ENCODE data around the gene ZRANB3. TPM values are rescaled to one million over a fixed set of nuclear protein-coding genes. Genes with fewer than 3 reads are reported as not detected.

ZRANB3 gene
- total and polyA plus RNA-seq, 10 of the 15 experiments (the other 5 are each of a cell fraction or from before 2014, with no cell fraction given): 5.6 to 11.4 (median 9.9) TPM

- Histone ChIP-seq H4K20me1 (ENCODE audit: control insufficient read depth, insufficient read depth) (no peaks in the 10 kb centered on the region), H3K9ac (ENCODE audit: control insufficient read depth, insufficient read depth, low read length) (no peak overlapping the region), H3K27ac (ENCODE audit: control insufficient read depth, insufficient read depth) (no peak overlapping the region), H3K36me3 (ENCODE audit: control insufficient read depth in 2 of 2, insufficient read depth in 2 of 2, low read length in 1 of 2) (peaks cover 0 to 2% of the 10 kb centered on the region in 2 experiments; a peak in 1 of 4 replicates), H3K79me2 (ENCODE audit: control insufficient read depth, insufficient read depth, low read length) (no peaks in the 10 kb centered on the region), H3K4me2 (ENCODE audit: control insufficient read depth, insufficient read depth) (no peak overlapping the region), H3K4me3 (no peak overlapping the region), H3K9me3 (replicated peaks; ENCODE audit: control insufficient read depth, insufficient read depth, low read length) (no peaks in the 10 kb centered on the region), H3K4me1 (ENCODE audit: control insufficient read depth, insufficient read depth, low read length) (no peaks in the 10 kb centered on the region), H3K27me3 (replicated peaks in 1 of 2; ENCODE audit: control insufficient read depth in 2 of 2, insufficient read depth in 2 of 2, low read length in 1 of 2) (no peaks in the 10 kb centered on the region), H2AFZ (ENCODE audit: control insufficient read depth, low read depth, low read length) (no peak overlapping the region)
- DNase-seq (ENCODE audit: low read depth, low spot score) (no peak), ATAC-seq (no peak), FAIRE-seq (no peak)
- intact Hi-C loops (cut with micrococcal nuclease; ENCODE audit: unreplicated experiment): no loop called here
- no TSS peak for BruUV-seq (replicated peaks)
- SMC1A ChIA-PET (ENCODE audit: uncharacterized antibody, unreplicated experiment): interaction anchor here (1.0 kb wide), 1 partner anchor 238 kb away, joined by 3 read pairs; no protein-coding TSS in a partner anchor
- CTCF ChIA-PET: interaction anchor here (1.1 kb wide), 1 partner anchor 14 kb away, joined by 4 read pairs; no protein-coding TSS in a partner anchor
- 93% methylated on average over 1 of the region's 1 CpG for WGBS (ENCODE audit: insufficient coverage, insufficient replicate concordance, low lambda C conversion rate, missing lambda C conversion rate)
- in situ Hi-C loops (cut with MboI): no loop called here
- POLR2A ChIA-PET: no interaction called here
- RAD21 ChIA-PET (ENCODE audit: unreplicated experiment): no interaction called here
- TF ChIP-seq SUPT20H (IDR thresholded peaks at IDR 0.05; ENCODE audit: borderline replicate concordance, control insufficient read depth, low read depth, low read length) (no peak), JUNB (IDR thresholded peaks at IDR 0.05) (no peak), ZZZ3 (IDR thresholded peaks at IDR 0.05; ENCODE audit: control insufficient read depth, insufficient read length, low read depth) (no peak), EP300 (IDR thresholded peaks at IDR 0.05; ENCODE audit: borderline replicate concordance in 1 of 2, control insufficient read depth in 1 of 2, low read depth in 2 of 2, low read length in 2 of 2) (no peak), GABPA (IDR thresholded peaks at IDR 0.05; ENCODE audit: low read depth) (no peak), IRF5 (IDR thresholded peaks at IDR 0.05; ENCODE audit: borderline replicate concordance) (no peak), MEF2B (IDR thresholded peaks at IDR 0.05; ENCODE audit: partially characterized antibody, poor library complexity, severe bottlenecking) (no peak), FOXK2 (IDR thresholded peaks at IDR 0.05) (no peak), MYB (IDR thresholded peaks at IDR 0.05; ENCODE audit: borderline replicate concordance, low read depth, low read length) (no peak), ZBED1 (IDR thresholded peaks at IDR 0.05; ENCODE audit: borderline replicate concordance) (no peak), NKRF (conservative IDR thresholded peaks at IDR 0.05) (no peak), PML (IDR thresholded peaks at IDR 0.05; ENCODE audit: low read length) (no peak), RUNX3 (IDR thresholded peaks at IDR 0.05; ENCODE audit: low read length) (no peak), HCFC1 (IDR thresholded peaks at IDR 0.05; ENCODE audit: low read length) (no peak), RELA (IDR thresholded peaks at IDR 0.05; ENCODE audit: borderline replicate concordance, partially characterized antibody) (no peak), CREM (IDR thresholded peaks at IDR 0.05; ENCODE audit: low read depth) (no peak), KDM1A (IDR thresholded peaks at IDR 0.05; ENCODE audit: borderline replicate concordance) (no peak), USF1 (IDR thresholded peaks at IDR 0.05; ENCODE audit: borderline replicate concordance, extremely low read length, insufficient read depth, low read depth, low read length) (no peak)
These were observed 304.1 kb downstream of the ZRANB3 start for GRCh38 chr2:135226961-135227360.

All from GM12878 (cell line).